SU-DHL-6 (cell line): ENCODE data around the gene ATG10.

Experiments
- H2AFZ ChIP-seq: fragments of 200-600 bp; sonication (generic); 2 replicates; pipeline ENCODE4 v1.6.1; 2014; ENCODE audit warnings: low read depth, mild to moderate bottlenecking, moderate library complexity, mixed read lengths, antibody characterized with exemption, low read length; ENCODE audit not compliant: severe bottlenecking
- H3F3A ChIP-seq: fragments of 200-600 bp; shearing (Covaris generic); 2 replicates; pipeline ENCODE4 v1.6.0; 2016; ENCODE audit warnings: antibody characterized with exemption, mild to moderate bottlenecking; ENCODE audit not compliant: insufficient read depth
- H3K27ac ChIP-seq: fragments of 200-600 bp; sonication (generic); 2 replicates; pipeline ENCODE4 v1.5.1; 2016; ENCODE audit warnings: low read depth, mild to moderate bottlenecking, low read length, moderate library complexity, mixed read lengths
- H3K27me3 ChIP-seq: fragments of 200-600 bp; sonication (generic), shearing (Covaris generic); 2 replicates; pipeline ENCODE4 v1.6.0; 2014; ENCODE audit warnings: mild to moderate bottlenecking, low read length
- H3K36me3 ChIP-seq: fragments of 200-600 bp; sonication (generic); 2 replicates; pipeline ENCODE4 v1.6.1; 2014; ENCODE audit warnings: mild to moderate bottlenecking, low read length, mixed read lengths
- H3K4me2 ChIP-seq: fragments of 300-600, 200-600 bp; shearing (Covaris generic), sonication (generic); 2 replicates; pipeline ENCODE4 v1.6.0; 2014; ENCODE audit warnings: low read length, low read depth, mild to moderate bottlenecking; ENCODE audit not compliant: poor library complexity, severe bottlenecking
- H3K4me3 ChIP-seq: fragments of 200-600 bp; sonication (generic); 2 replicates; pipeline ENCODE4 v1.5.1; 2014; ENCODE audit warnings: antibody characterized with exemption, low read length, mild to moderate bottlenecking, mixed read lengths; ENCODE audit not compliant: insufficient read depth, poor library complexity, severe bottlenecking
- H3K79me2 ChIP-seq: fragments of 200-600 bp; sonication (generic); 2 replicates; pipeline ENCODE4 v1.6.1; 2014; ENCODE audit warnings: mild to moderate bottlenecking, low read length, moderate library complexity; ENCODE audit not compliant: insufficient read depth
- H3K9ac ChIP-seq: fragments of 200-600 bp; sonication (generic); 2 replicates; pipeline ENCODE4 v1.7.0; 2014; ENCODE audit warnings: mild to moderate bottlenecking, low read length
- H3K9me2 ChIP-seq: fragments of 200-600 bp; sonication (generic); replicated peaks from 2 replicates; pipeline ENCODE4 v1.6.1; 2014; ENCODE audit warnings: low read length; ENCODE audit not compliant: insufficient read depth
- H3K9me3 ChIP-seq: fragments of 200-600 bp; sonication (generic); 2 replicates; pipeline ENCODE4 v1.6.1; 2014; ENCODE audit warnings: low read length, mixed read lengths; ENCODE audit not compliant: insufficient read depth
- H4K20me1 ChIP-seq: fragments of 200-600 bp; sonication (generic); 2 replicates; pipeline ENCODE4 v1.6.1; 2014; ENCODE audit warnings: low read depth, mild to moderate bottlenecking, antibody characterized with exemption, low read length, moderate library complexity, mixed read lengths
- CTCF ChIP-seq: fragments of 200-600 bp; sonication (generic); IDR thresholded peaks from one replicate; pipeline ENCODE4 v1.5.1; 2017; ENCODE audit warnings: antibody characterized with exemption, mild to moderate bottlenecking, low read length, moderate library complexity; ENCODE audit not compliant: insufficient read depth, poor library complexity, severe bottlenecking
- EZH2phosphoT487 ChIP-seq: fragments of 200-600 bp; sonication (generic), shearing (Covaris generic); conservative IDR thresholded peaks from 2 replicates; pipeline ENCODE4 v1.6.1; 2018; ENCODE audit warnings: mild to moderate bottlenecking, antibody characterized with exemption, low read length, moderate library complexity, mixed read lengths

The ATG10 gene

GRCh38 chr5:82217917-82218316 is 246.1 kb downstream of the ATG10 start:
- Histone ChIP-seq H3K79me2 (no peaks in the 10 kb centered on the region), H3K27me3 (no peaks in the 10 kb centered on the region), H3K36me3 (no peaks in the 10 kb centered on the region), H3K9me3 (no peaks in the 10 kb centered on the region), H4K20me1 (no peaks in the 10 kb centered on the region), H3K9me2 (no peaks in the 10 kb centered on the region), H3F3A (no peaks in the 10 kb centered on the region), H3K4me3 (no peak overlapping the region), H3K4me2 (no peak overlapping the region), H2AFZ (no peak overlapping the region), H3K27ac (no peak overlapping the region), H3K9ac (no peak overlapping the region)
- TF ChIP-seq CTCF = no peak

GRCh38 chr5:82218374-82219156 is 246.7 kb downstream of the ATG10 start:
- no peaks in the 10 kb centered on the region for H4K20me1 ChIP-seq
- no peaks in the 10 kb centered on the region for H3F3A ChIP-seq
- no peaks in the 10 kb centered on the region for H3K27me3 ChIP-seq
- H3K9me2 ChIP-seq = no peaks in the 10 kb centered on the region
- no peak for TF ChIP-seq EZH2phosphoT487
- no peak for TF ChIP-seq CTCF
- no peaks in the 10 kb centered on the region for H3K36me3 ChIP-seq
- no peaks in the 10 kb centered on the region for H3K9me3 ChIP-seq
- H3K9ac ChIP-seq = no peak overlapping the region
- H2AFZ ChIP-seq = no peak overlapping the region
- H3K4me2 ChIP-seq = no peak overlapping the region
- no peak overlapping the region for H3K4me3 ChIP-seq
- no peak overlapping the region for H3K27ac ChIP-seq
- no peaks in the 10 kb centered on the region for H3K79me2 ChIP-seq

- no peak overlapping the region for H3K27ac ChIP-seq
- H3K4me2 ChIP-seq = no peak overlapping the region
- H4K20me1 ChIP-seq = no peaks in the 10 kb centered on the region
- no peaks in the 10 kb centered on the region for H3K79me2 ChIP-seq
- no peak overlapping the region for H3K4me3 ChIP-seq
- H3K36me3 ChIP-seq = no peaks in the 10 kb centered on the region
- H2AFZ ChIP-seq = no peak overlapping the region
- no peaks in the 10 kb centered on the region for H3K9me3 ChIP-seq
- H3K9ac ChIP-seq = no peak overlapping the region
- TF ChIP-seq EZH2phosphoT487 = no peak
- no peak for TF ChIP-seq CTCF
- H3K9me2 ChIP-seq = no peaks in the 10 kb centered on the region
- no peaks in the 10 kb centered on the region for H3F3A ChIP-seq
- H3K27me3 ChIP-seq = no peaks in the 10 kb centered on the region
Observed at GRCh38 chr5:82221020-82221419, 249.2 kb downstream of the ATG10 start.
